ENCODE measurements around the gene UBQLN4.

Gene UBQLN4

GRCh38 chr1:156020293-156021092 is 33.1 kb downstream of the UBQLN4 start, which contains the start of gene SSR2:
SSR2 (minus strand) TSS chr1:156020951; CDS start chr1:156020167, 784 bp downstream.
- peak within 1 kb of the TSS; percentile 65 to 68 for H3K27ac ChIP-seq (ENCODE audit: low read depth in 2 of 2, low read length in 2 of 2)
- H3K4me3 ChIP-seq (ENCODE audit: low read length in 2 of 2): peak within 1 kb of the TSS; percentile 87 to 91
- peak within 1 kb of the TSS; percentile 80 to 83 for H3K9ac ChIP-seq (ENCODE audit: low read depth in 1 of 2, low read length in 2 of 2)
- H3K9me3 ChIP-seq (ENCODE audit: control insufficient read depth in 2 of 2, low read length in 2 of 2): no peaks in the 10 kb centered on the region
- H3K36me3 ChIP-seq (ENCODE audit: control insufficient read depth in 2 of 2, insufficient read depth in 2 of 2, low read length in 2 of 2): peaks cover 16 to 18% of the 10 kb centered on the region in 2 donors
- peaks cover 7 to 8% of the 10 kb centered on the region in 2 donors for H3K4me1 ChIP-seq (ENCODE audit: control insufficient read depth in 2 of 2, insufficient read depth in 2 of 2, low read length in 2 of 2)
- H3K27me3 ChIP-seq (ENCODE audit: control insufficient read depth in 2 of 2, insufficient read depth in 2 of 2, low read length in 2 of 2): no peaks in the 10 kb centered on the region

- peak overlapping the region; percentile 80 to 83 for H3K9ac ChIP-seq (ENCODE audit: low read depth in 1 of 2, low read length in 2 of 2)
- H3K27me3 ChIP-seq (ENCODE audit: control insufficient read depth in 2 of 2, insufficient read depth in 2 of 2, low read length in 2 of 2): no peaks in the 10 kb centered on the region
- H3K9me3 ChIP-seq (ENCODE audit: control insufficient read depth in 2 of 2, low read length in 2 of 2): no peaks in the 10 kb centered on the region
- H3K4me1 ChIP-seq (ENCODE audit: control insufficient read depth in 2 of 2, insufficient read depth in 2 of 2, low read length in 2 of 2): peaks cover 7 to 8% of the 10 kb centered on the region in 2 donors
- H3K4me3 ChIP-seq (ENCODE audit: low read length in 2 of 2): peak overlapping the region; percentile 87 to 91
- H3K36me3 ChIP-seq (ENCODE audit: control insufficient read depth in 2 of 2, insufficient read depth in 2 of 2, low read length in 2 of 2): peaks cover 17 to 20% of the 10 kb centered on the region in 2 donors
- no peak overlapping the region for H3K27ac ChIP-seq (ENCODE audit: low read depth in 2 of 2, low read length in 2 of 2)
These were observed 33.7 kb downstream of the UBQLN4 start for GRCh38 chr1:156019946-156020292.

DNA sequence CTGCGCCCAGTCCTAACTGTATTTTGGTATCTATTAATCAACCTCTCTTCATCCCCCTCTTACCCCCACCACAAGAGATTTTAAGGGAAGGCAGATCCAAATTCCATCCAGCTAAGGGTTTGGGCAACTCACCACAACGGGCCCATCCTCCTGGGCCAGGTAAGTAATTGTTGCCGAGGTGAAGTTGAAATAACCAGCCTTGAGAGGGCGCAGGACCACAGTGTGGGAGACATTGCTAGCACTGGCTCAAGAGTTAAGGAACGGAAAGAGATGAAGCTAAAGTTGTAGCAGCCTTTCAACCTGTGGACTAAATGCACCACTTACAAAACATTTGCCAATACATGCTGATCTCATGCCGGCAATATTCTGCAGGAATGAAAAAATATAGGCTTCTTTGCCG is 38.8 kb downstream of the UBQLN4 start:
- Histone ChIP-seq H3K9me3 (ENCODE audit: control insufficient read depth in 2 of 2, low read length in 2 of 2) (no peaks in the 10 kb centered on the region), H3K4me1 (ENCODE audit: control insufficient read depth in 2 of 2, insufficient read depth in 2 of 2, low read length in 2 of 2) (peaks cover 2 to 3% of the 10 kb centered on the region in 2 donors), H3K9ac (ENCODE audit: low read depth in 1 of 2, low read length in 2 of 2) (no peak overlapping the region), H3K36me3 (ENCODE audit: control insufficient read depth in 2 of 2, insufficient read depth in 2 of 2, low read length in 2 of 2) (peaks cover 46 to 63% of the 10 kb centered on the region in 2 donors), H3K4me3 (ENCODE audit: low read length in 2 of 2) (no peak overlapping the region), H3K27me3 (ENCODE audit: control insufficient read depth in 2 of 2, insufficient read depth in 2 of 2, low read length in 2 of 2) (no peaks in the 10 kb centered on the region), H3K27ac (ENCODE audit: low read depth in 2 of 2, low read length in 2 of 2) (no peak overlapping the region)

DNA sequence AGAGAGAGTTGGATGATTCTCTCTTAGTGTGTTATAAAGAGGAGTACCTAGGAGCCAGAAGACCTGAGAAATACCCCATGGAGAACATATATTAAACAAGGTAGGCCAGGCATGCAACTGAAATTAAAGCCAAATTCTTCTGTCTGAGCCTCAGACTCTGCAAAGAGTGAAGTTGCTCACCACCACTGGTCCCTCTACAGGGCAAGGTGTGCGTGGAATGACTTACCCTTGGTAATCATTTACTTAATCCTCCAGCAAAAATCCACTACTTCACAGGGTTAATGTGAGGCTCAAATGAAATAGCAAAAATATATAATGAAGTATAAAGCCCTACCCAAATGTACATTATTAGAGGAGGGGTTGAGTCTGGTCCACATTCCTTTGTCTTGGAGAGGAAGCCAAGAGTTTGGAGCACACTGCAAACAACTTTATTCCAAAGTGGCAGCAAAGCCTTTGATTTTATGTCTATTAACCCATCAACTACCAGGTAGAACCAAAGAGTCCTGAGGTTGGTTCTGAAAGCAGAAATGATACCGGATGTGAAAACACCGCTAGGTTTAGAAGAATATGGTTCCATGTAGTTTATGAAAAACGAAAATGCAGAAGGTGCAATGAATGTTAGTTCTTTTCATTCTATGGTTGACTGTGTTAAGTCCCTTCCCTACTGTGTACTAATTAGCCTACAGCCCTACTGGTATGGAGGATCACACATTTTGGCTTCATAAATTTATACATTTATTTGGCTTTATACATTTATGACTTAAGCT is 41.4 kb downstream of the UBQLN4 start:
- no peaks in the 10 kb centered on the region for H3K9me3 ChIP-seq (ENCODE audit: control insufficient read depth in 2 of 2, low read length in 2 of 2)
- H3K36me3 ChIP-seq (ENCODE audit: control insufficient read depth in 2 of 2, insufficient read depth in 2 of 2, low read length in 2 of 2): peaks cover 48 to 67% of the 10 kb centered on the region in 2 donors
- no peak overlapping the region for H3K4me3 ChIP-seq (ENCODE audit: low read length in 2 of 2)
- no peak overlapping the region for H3K9ac ChIP-seq (ENCODE audit: low read depth in 1 of 2, low read length in 2 of 2)
- no peak overlapping the region for H3K27ac ChIP-seq (ENCODE audit: low read depth in 2 of 2, low read length in 2 of 2)
- H3K27me3 ChIP-seq (ENCODE audit: control insufficient read depth in 2 of 2, insufficient read depth in 2 of 2, low read length in 2 of 2): no peaks in the 10 kb centered on the region
- no peaks in the 10 kb centered on the region for H3K4me1 ChIP-seq (ENCODE audit: control insufficient read depth in 2 of 2, insufficient read depth in 2 of 2, low read length in 2 of 2)

- H3K4me1 ChIP-seq (ENCODE audit: control insufficient read depth in 2 of 2, insufficient read depth in 2 of 2, low read length in 2 of 2): peaks cover 9 to 10% of the 10 kb centered on the region in 2 donors
- H3K9ac ChIP-seq (ENCODE audit: low read depth in 1 of 2, low read length in 2 of 2): no peak overlapping the region
- H3K27ac ChIP-seq (ENCODE audit: low read depth in 2 of 2, low read length in 2 of 2): no peak overlapping the region
- no peak overlapping the region for H3K4me3 ChIP-seq (ENCODE audit: low read length in 2 of 2)
- no peaks in the 10 kb centered on the region for H3K9me3 ChIP-seq (ENCODE audit: control insufficient read depth in 2 of 2, low read length in 2 of 2)
- H3K27me3 ChIP-seq (ENCODE audit: control insufficient read depth in 2 of 2, insufficient read depth in 2 of 2, low read length in 2 of 2): no peaks in the 10 kb centered on the region
- peaks cover 35 to 55% of the 10 kb centered on the region in 2 donors for H3K36me3 ChIP-seq (ENCODE audit: control insufficient read depth in 2 of 2, insufficient read depth in 2 of 2, low read length in 2 of 2)
These were observed 44.2 kb downstream of the UBQLN4 start for GRCh38 chr1:156009404-156009803.

GRCh38 chr1:156006666-156007376 is 46.8 kb downstream of the UBQLN4 start:
- Histone ChIP-seq H3K36me3 (ENCODE audit: control insufficient read depth in 2 of 2, insufficient read depth in 2 of 2, low read length in 2 of 2) (peaks cover 19 to 35% of the 10 kb centered on the region in 2 donors), H3K9me3 (ENCODE audit: control insufficient read depth in 2 of 2, low read length in 2 of 2) (no peaks in the 10 kb centered on the region), H3K9ac (ENCODE audit: low read depth in 1 of 2, low read length in 2 of 2) (no peak overlapping the region), H3K27ac (ENCODE audit: low read depth in 2 of 2, low read length in 2 of 2) (no peak overlapping the region), H3K4me3 (ENCODE audit: low read length in 2 of 2) (no peak overlapping the region), H3K4me1 (ENCODE audit: control insufficient read depth in 2 of 2, insufficient read depth in 2 of 2, low read length in 2 of 2) (peaks cover 13 to 30% of the 10 kb centered on the region in 2 donors), H3K27me3 (ENCODE audit: control insufficient read depth in 2 of 2, insufficient read depth in 2 of 2, low read length in 2 of 2) (no peaks in the 10 kb centered on the region)

DNA sequence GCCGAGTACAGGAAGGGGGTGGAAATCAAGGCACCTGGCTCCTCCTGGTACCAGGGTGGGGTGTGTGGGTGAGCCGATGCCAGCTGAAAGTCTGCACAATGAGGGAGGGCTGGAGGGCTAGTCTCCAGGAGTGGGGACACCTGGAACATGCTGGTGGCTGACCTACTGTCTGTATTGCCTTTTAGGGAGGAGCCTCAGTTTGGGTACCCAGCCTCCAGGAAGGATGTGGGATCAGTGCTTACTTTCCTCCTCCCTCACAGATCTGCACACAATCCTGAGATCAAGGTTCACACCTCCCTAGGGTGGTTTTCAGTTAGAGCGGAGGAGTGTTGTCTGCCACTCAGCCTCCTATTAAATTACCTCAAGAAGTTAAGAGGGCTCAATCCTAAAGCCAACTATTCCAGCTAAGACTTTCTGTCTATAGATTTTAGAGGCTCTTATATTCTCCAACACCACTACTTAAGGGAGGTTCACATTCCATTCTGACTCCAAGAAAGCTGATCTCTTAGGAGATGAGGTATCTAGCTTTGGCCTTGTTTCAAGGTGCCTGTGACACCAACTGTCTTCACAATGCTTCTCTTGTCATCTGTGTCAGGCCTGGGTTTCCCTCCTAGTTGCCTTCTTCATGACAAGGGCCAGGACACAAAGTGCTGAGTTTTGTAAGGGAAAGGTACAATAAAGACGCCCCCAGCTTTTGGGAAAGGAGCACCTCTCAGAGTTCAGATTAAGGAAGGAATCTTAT is 48.6 kb downstream of the UBQLN4 start:
- Histone ChIP-seq H3K9me3 (ENCODE audit: control insufficient read depth in 2 of 2, low read length in 2 of 2) (no peaks in the 10 kb centered on the region), H3K4me1 (ENCODE audit: control insufficient read depth in 2 of 2, insufficient read depth in 2 of 2, low read length in 2 of 2) (peaks cover 13 to 42% of the 10 kb centered on the region in 2 donors), H3K4me3 (ENCODE audit: low read length in 2 of 2) (peak overlapping the region in 1 of 2 donors; percentile 41), H3K9ac (ENCODE audit: low read depth in 1 of 2, low read length in 2 of 2) (peak overlapping the region in 1 of 2 donors; percentile 24), H3K27me3 (ENCODE audit: control insufficient read depth in 2 of 2, insufficient read depth in 2 of 2, low read length in 2 of 2) (no peaks in the 10 kb centered on the region), H3K27ac (ENCODE audit: low read depth in 2 of 2, low read length in 2 of 2) (peak overlapping the region; percentile 77 to 85), H3K36me3 (ENCODE audit: control insufficient read depth in 2 of 2, insufficient read depth in 2 of 2, low read length in 2 of 2) (peaks cover 9 to 17% of the 10 kb centered on the region in 2 donors)

DNA sequence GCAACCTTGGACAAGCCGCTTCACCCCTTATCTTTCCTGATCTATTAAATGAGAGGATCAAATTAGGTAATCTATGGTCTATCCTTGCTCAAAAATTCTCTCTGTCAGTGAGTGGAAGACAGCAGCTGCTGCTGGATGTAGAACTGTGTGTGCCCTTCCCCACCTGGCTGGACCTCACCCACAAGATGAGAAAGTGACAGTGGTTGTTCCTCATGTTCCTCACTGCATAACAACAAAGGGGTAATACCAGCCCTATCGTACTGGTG is 49.7 kb downstream of the UBQLN4 start:
- H3K4me1 ChIP-seq (ENCODE audit: control insufficient read depth in 2 of 2, insufficient read depth in 2 of 2, low read length in 2 of 2): peaks cover 13 to 42% of the 10 kb centered on the region in 2 donors
- H3K36me3 ChIP-seq (ENCODE audit: control insufficient read depth in 2 of 2, insufficient read depth in 2 of 2, low read length in 2 of 2): peaks cover 3 to 7% of the 10 kb centered on the region in 2 donors
- no peaks in the 10 kb centered on the region for H3K27me3 ChIP-seq (ENCODE audit: control insufficient read depth in 2 of 2, insufficient read depth in 2 of 2, low read length in 2 of 2)
- H3K27ac ChIP-seq (ENCODE audit: low read depth in 2 of 2, low read length in 2 of 2): peak overlapping the region; percentile 86 to 91
- no peaks in the 10 kb centered on the region for H3K9me3 ChIP-seq (ENCODE audit: control insufficient read depth in 2 of 2, low read length in 2 of 2)
- H3K4me3 ChIP-seq (ENCODE audit: low read length in 2 of 2): peak overlapping the region; percentile 71 to 83
- H3K9ac ChIP-seq (ENCODE audit: low read depth in 1 of 2, low read length in 2 of 2): peak overlapping the region; percentile 70 to 74

DNA sequence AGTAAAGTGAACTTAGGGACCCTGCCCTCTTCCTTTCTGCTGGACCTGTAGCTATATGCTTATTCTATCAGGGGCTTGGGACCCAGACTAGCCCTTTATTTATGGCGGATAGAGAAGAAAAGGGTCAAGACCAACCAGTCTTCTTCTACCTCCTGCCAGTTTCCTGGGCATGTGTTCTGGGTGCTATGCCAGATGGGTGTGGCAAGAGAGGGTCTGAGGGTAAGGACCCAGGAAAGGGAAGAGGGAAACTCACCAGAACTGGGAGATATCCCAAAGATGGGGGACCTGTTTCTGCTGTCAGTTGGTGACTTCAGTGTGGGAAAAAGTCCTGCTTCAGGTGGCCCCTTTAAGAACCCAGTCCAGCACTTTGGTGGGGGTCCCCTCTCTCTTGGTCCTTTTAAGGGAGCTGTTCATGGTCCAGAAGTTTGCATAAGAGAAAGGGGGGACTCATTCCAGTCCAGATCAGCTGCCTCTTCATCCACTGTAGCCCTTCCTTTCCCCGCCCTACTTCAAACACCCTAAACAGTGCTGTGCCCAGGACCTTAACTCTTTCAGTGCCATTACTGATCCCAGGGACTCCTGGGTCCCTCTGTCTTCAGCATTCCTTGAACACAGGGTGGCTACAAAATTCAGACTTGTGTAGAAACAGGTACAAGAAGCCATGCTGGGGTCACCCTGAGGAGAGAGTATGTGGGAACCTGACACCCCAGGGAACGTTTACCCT is 51.2 kb downstream of the UBQLN4 start:
- peak overlapping the region; percentile 70 to 79 for H3K9ac ChIP-seq (ENCODE audit: low read depth in 1 of 2, low read length in 2 of 2)
- peak overlapping the region; percentile 80 to 83 for H3K4me3 ChIP-seq (ENCODE audit: low read length in 2 of 2)
- peak overlapping the region; percentile 86 to 91 for H3K27ac ChIP-seq (ENCODE audit: low read depth in 2 of 2, low read length in 2 of 2)
- peaks cover 13 to 42% of the 10 kb centered on the region in 2 donors for H3K4me1 ChIP-seq (ENCODE audit: control insufficient read depth in 2 of 2, insufficient read depth in 2 of 2, low read length in 2 of 2)
- no peaks in the 10 kb centered on the region for H3K27me3 ChIP-seq (ENCODE audit: control insufficient read depth in 2 of 2, insufficient read depth in 2 of 2, low read length in 2 of 2)
- no peaks in the 10 kb centered on the region for H3K9me3 ChIP-seq (ENCODE audit: control insufficient read depth in 2 of 2, low read length in 2 of 2)
- H3K36me3 ChIP-seq (ENCODE audit: control insufficient read depth in 2 of 2, insufficient read depth in 2 of 2, low read length in 2 of 2): peaks cover 0 to 2% of the 10 kb centered on the region in 2 donors

All from mucosa of rectum (tissue), 2 donors.